Measurements from ENCODE around the gene EPB41L4B. TPM values are rescaled to one million over a fixed set of nuclear protein-coding genes. Genes with fewer than 3 reads are reported as not detected.

EPB41L4B gene
- total RNA-seq, 4 donors from 2014 or later: 56.4 to 72.7 (median 71.0) TPM

- H3K4me1 ChIP-seq: peaks cover 53 to 54% of the 10 kb centered on the region in 2 donors
- TF ChIP-seq CTCF (IDR thresholded peaks at IDR 0.05): no peak
- TF ChIP-seq POLR2A (IDR thresholded peaks at IDR 0.05): peak in 1 of 2 donors; percentile 11
Observed at GRCh38 chr9:109317979-109318741, 2.7 kb downstream of the EPB41L4B start.

GRCh38 chr9:109317311-109317978, 3.4 kb downstream of the EPB41L4B start:
- no peak overlapping the region for H3K4me3 ChIP-seq (replicated peaks in 1 of 3)
- intact Hi-C loops (cut with DNase I): loop anchor here (5.0 kb wide), 1 partner anchor 70 kb away; no protein-coding TSS in a partner anchor
- H3K27ac ChIP-seq: peak overlapping the region; percentile 89 to 97 (median 93)
- H3K4me1 ChIP-seq: peaks cover 60 to 61% of the 10 kb centered on the region in 2 donors
- WGBS, 2 donors: 76 to 80% methylated on average over 13 of the region's 13 CpGs
- no peaks in the 10 kb centered on the region for H3K36me3 ChIP-seq
- no peaks in the 10 kb centered on the region for H3K27me3 ChIP-seq
- H3K9me3 ChIP-seq: no peaks in the 10 kb centered on the region
- TF ChIP-seq CTCF (IDR thresholded peaks at IDR 0.05): peak in 2 of 6 experiments; percentile 14 to 34
- TF ChIP-seq POLR2A (IDR thresholded peaks at IDR 0.05): peak in 1 of 2 donors; percentile 14
- DNase-seq: peak in 1 of 2 donors; percentile 39

More at GRCh38 chr9:109317979-109318741, 2.7 kb downstream of the EPB41L4B start:
- Histone ChIP-seq H3K27me3 (no peaks in the 10 kb centered on the region), H3K4me3 (replicated peaks in 1 of 3) (peak overlapping the region in 1 of 3 donors; percentile 59), H3K36me3 (no peaks in the 10 kb centered on the region), H3K9me3 (no peaks in the 10 kb centered on the region), H3K27ac (peak overlapping the region; percentile 89 to 97 (median 93))
- peak in 1 of 2 donors; percentile 56 for DNase-seq
- WGBS, 2 donors: 34 to 35% methylated on average over 13 of the region's 13 CpGs
- intact Hi-C loops (cut with DNase I): loop anchor here (5.0 kb wide), 1 partner anchor 71 kb away; no protein-coding TSS in a partner anchor

GRCh38 chr9:109316207-109316640, 4.6 kb downstream of the EPB41L4B start:
- peak in 1 of 2 donors; percentile 86 for TF ChIP-seq POLR2A (IDR thresholded peaks at IDR 0.05)
- no peak for TF ChIP-seq CTCF (IDR thresholded peaks at IDR 0.05)
- DNase-seq: peak; percentile 94 to 97
- Histone ChIP-seq H3K27ac (peak overlapping the region; percentile 89 to 97 (median 93)), H3K36me3 (no peaks in the 10 kb centered on the region), H3K4me1 (peaks cover 63 to 65% of the 10 kb centered on the region in 2 donors), H3K4me3 (replicated peaks in 1 of 3) (no peak overlapping the region), H3K9me3 (no peaks in the 10 kb centered on the region), H3K27me3 (no peaks in the 10 kb centered on the region)
- 30 to 31% methylated on average over 12 of the region's 12 CpGs for WGBS, 2 donors
- intact Hi-C loops (cut with DNase I): loop anchor here (5.0 kb wide), 1 partner anchor 69 kb away; no protein-coding TSS in a partner anchor

GRCh38 chr9:109315480-109316206, 5.2 kb downstream of the EPB41L4B start:
- Histone ChIP-seq H3K4me1 (peaks cover 59 to 68% of the 10 kb centered on the region in 2 donors), H3K27me3 (no peaks in the 10 kb centered on the region), H3K36me3 (no peaks in the 10 kb centered on the region), H3K9me3 (no peaks in the 10 kb centered on the region), H3K4me3 (replicated peaks in 1 of 3) (no peak overlapping the region), H3K27ac (peak overlapping the region; percentile 14 to 93 (median 89))
- DNase-seq: no peak
- TF ChIP-seq POLR2A (IDR thresholded peaks at IDR 0.05) (no peak), CTCF (IDR thresholded peaks at IDR 0.05) (no peak)
- WGBS, 2 donors: 70 to 82% methylated on average over 7 of the region's 7 CpGs
- intact Hi-C loops (cut with DNase I): loop anchor here (5.0 kb wide), 1 partner anchor 68 kb away; no protein-coding TSS in a partner anchor

Data from thyroid gland (tissue), 4 donors.